IMR-90 (cell line): Measurements from ENCODE around the gene SCYGR1. TPM values are rescaled to one million over a fixed set of nuclear protein-coding genes. Genes with fewer than 3 reads are reported as not detected.

Experiments
- ATAC-seq: fragments of 200-7000 bp; cut with Tn5 transposase; 2 replicates; pipeline ENCODE4 v1.9.1; 2020; ENCODE audit warnings: low read depth, mild to moderate bottlenecking, moderate library complexity
- BruUV-seq: library from RNA; stranded (reverse); fragments of 400-500 nt; replicated peaks from 2 replicates; lab custom pipeline; 2021; lab: Mats Ljungman, UMichigan
- CTCF ChIA-PET: fragments of 300-600 bp; formaldehyde crosslinking; extraction: SDS; loops from one replicate; lab custom pipeline; 2021; ENCODE audit warnings: antibody characterized with exemption; lab: Yijun Ruan, JAX
- POLR2A ChIA-PET: fragments of 300-600 bp; sonication (Branson Sonifier 250); formaldehyde crosslinking; loops from one replicate; lab custom pipeline; 2022; ENCODE audit warnings: antibody characterized with exemption; ENCODE audit not compliant: unreplicated experiment; lab: Charles Lee
- DNase-seq: peaks from one replicate; pipeline ENCODE4 v3.0.0; 2013
- H2AFZ ChIP-seq: replicated peaks from 2 replicates; pipeline ENCODE3; 2013; ENCODE audit warnings: low read length, mild to moderate bottlenecking; ENCODE audit not compliant: poor library complexity
- H2AK5ac ChIP-seq: 2 replicates; pipeline ENCODE4 v1.6.1; 2013; ENCODE audit warnings: low read depth, low read length, inconsistent platforms
- H2AK9ac ChIP-seq: replicated peaks from 2 replicates; pipeline ENCODE3; 2013; ENCODE audit warnings: mild to moderate bottlenecking, low read depth, low read length, moderate library complexity; ENCODE audit not compliant: poor library complexity
- H2BK120ac ChIP-seq: 2 replicates; pipeline ENCODE4 v1.6.1; 2013; ENCODE audit warnings: low read depth, low read length, inconsistent platforms
- H2BK15ac ChIP-seq: 3 replicates; pipeline ENCODE4 v1.6.1; 2013; ENCODE audit warnings: low read depth, low read length, inconsistent platforms
- H2BK20ac ChIP-seq: 2 replicates; pipeline ENCODE4 v1.6.1; 2013; ENCODE audit warnings: low read depth, mild to moderate bottlenecking, inconsistent platforms, low read length, moderate library complexity
- H2BK5ac ChIP-seq: 2 replicates; pipeline ENCODE4 v1.6.1; 2013; ENCODE audit warnings: mild to moderate bottlenecking, low read depth, low read length, inconsistent platforms; ENCODE audit not compliant: poor library complexity, severe bottlenecking
- H3K14ac ChIP-seq: replicated peaks from 2 replicates; pipeline ENCODE4 v1.6.1; 2013; ENCODE audit warnings: low read depth, low read length, inconsistent platforms
- H3K18ac ChIP-seq: 2 replicates; pipeline ENCODE4 v1.6.1; 2013; ENCODE audit warnings: low read depth, low read length, control low read depth
- H3K23ac ChIP-seq: 2 replicates; pipeline ENCODE4 v1.6.1; 2013; ENCODE audit warnings: low read depth, low read length, inconsistent platforms
- H3K27ac ChIP-seq: 2 replicates; pipeline ENCODE4 v1.5.1; 2013; ENCODE audit warnings: mild to moderate bottlenecking, control low read depth, low read length; ENCODE audit not compliant: insufficient read depth
- H3K27me3 ChIP-seq: 2 replicates; pipeline ENCODE4 v1.6.1; 2013; ENCODE audit warnings: low read length; ENCODE audit not compliant: control insufficient read depth, insufficient read depth
- H3K36me3 ChIP-seq: 2 replicates; pipeline ENCODE4 v1.6.1; 2013; ENCODE audit warnings: low read length, mixed read lengths; ENCODE audit not compliant: control insufficient read depth, insufficient read depth
- H3K4ac ChIP-seq: 2 replicates; pipeline ENCODE4 v1.6.1; 2013; ENCODE audit warnings: low read depth, low read length, inconsistent platforms
- H3K4me1 ChIP-seq: 2 replicates; pipeline ENCODE4 v1.6.1; 2013; ENCODE audit warnings: low read length, mixed read lengths; ENCODE audit not compliant: control insufficient read depth, insufficient read depth
- H3K4me2 ChIP-seq: 2 replicates; pipeline ENCODE4 v1.6.1; 2013; ENCODE audit warnings: low read depth, mild to moderate bottlenecking, control low read depth, low read length, moderate library complexity
- H3K4me3 ChIP-seq: 2 replicates; pipeline ENCODE4 v1.5.1; 2013; ENCODE audit warnings: low read depth, mild to moderate bottlenecking, control low read depth, low read length, moderate library complexity; ENCODE audit not compliant: insufficient read depth
- H3K56ac ChIP-seq: 2 replicates; pipeline ENCODE4 v1.6.1; 2013; ENCODE audit warnings: low read length, inconsistent platforms; ENCODE audit not compliant: insufficient read depth; ENCODE audit errors: extremely low read depth
- H3K79me1 ChIP-seq, 2 experiments: 2 replicates each; pipeline ENCODE4 v1.6.1; 2013; ENCODE audit warnings: low read length in 2 of 2, inconsistent platforms in 1 of 2, low read depth in 1 of 2
- H3K9ac ChIP-seq: 2 replicates; pipeline ENCODE4 v1.6.1; 2013; ENCODE audit warnings: low read depth, low read length, control low read depth
- H3K9me1 ChIP-seq: 2 replicates; pipeline ENCODE4 v1.6.1; 2013; ENCODE audit warnings: low read length, inconsistent platforms; ENCODE audit not compliant: insufficient read depth
- H3K9me3 ChIP-seq: 2 replicates; pipeline ENCODE4 v1.6.1; 2013; ENCODE audit warnings: low read length; ENCODE audit not compliant: control insufficient read depth, insufficient read depth
- H4K20me1 ChIP-seq: 2 replicates; pipeline ENCODE4 v1.6.1; 2013; ENCODE audit warnings: low read length, inconsistent platforms; ENCODE audit not compliant: insufficient read depth
- H4K5ac ChIP-seq: 2 replicates; pipeline ENCODE4 v1.6.1; 2013; ENCODE audit warnings: mild to moderate bottlenecking, low read depth, low read length, control low read depth
- H4K8ac ChIP-seq, 2 experiments: 2 replicates each; pipeline ENCODE4 v1.6.1; 2013; ENCODE audit warnings: low read depth in 2 of 2, low read length in 2 of 2, control low read depth in 1 of 2, inconsistent platforms in 1 of 2
- H4K91ac ChIP-seq: 2 replicates; pipeline ENCODE4 v1.6.1; 2013; ENCODE audit warnings: low read depth, low read length, inconsistent platforms; ENCODE audit not compliant: insufficient read depth
- BHLHE40 ChIP-seq: fragments of 150-350 bp; IDR thresholded peaks from 2 replicates; pipeline ENCODE4 v1.6.1; 2016; ENCODE audit warnings: mild to moderate bottlenecking, low read depth, low read length
- CEBPB ChIP-seq: IDR thresholded peaks from 2 replicates; pipeline ENCODE4 v1.6.1; 2012; ENCODE audit warnings: low read depth, low read length, improper control_type of control experiment
- CTCF ChIP-seq: conservative IDR thresholded peaks from 2 replicates; pipeline ENCODE4 v1.5.1; 2012; ENCODE audit warnings: mild to moderate bottlenecking, low read depth, low read length, improper control_type of control experiment
- ELK1 ChIP-seq: fragments of 150-350 bp; IDR thresholded peaks from 2 replicates; pipeline ENCODE4 v1.6.1; 2016; ENCODE audit warnings: low read depth, mild to moderate bottlenecking, low read length, moderate library complexity, borderline replicate concordance
- MAFK ChIP-seq: IDR thresholded peaks from 2 replicates; pipeline ENCODE4 v1.6.1; 2012; ENCODE audit warnings: low read depth, low read length, improper control_type of control experiment
- MAZ ChIP-seq: IDR thresholded peaks from 2 replicates; pipeline ENCODE4 v1.6.1; 2012; ENCODE audit warnings: low read depth, mild to moderate bottlenecking, low read length, improper control_type of control experiment, moderate library complexity, borderline replicate concordance
- NFE2L2 ChIP-seq: fragments of 150-350 bp; IDR thresholded peaks from 2 replicates; pipeline ENCODE4 v1.6.1; 2016; ENCODE audit warnings: low read depth, mild to moderate bottlenecking, low read length
- POLR2A ChIP-seq: IDR thresholded peaks from 2 replicates; pipeline ENCODE4 v1.6.1; 2012; ENCODE audit warnings: mild to moderate bottlenecking, low read depth, low read length
- RAD21 ChIP-seq: IDR thresholded peaks from 2 replicates; pipeline ENCODE4 v1.6.1; 2012; ENCODE audit warnings: low read length, improper control_type of control experiment
- RCOR1 ChIP-seq: IDR thresholded peaks from 2 replicates; pipeline ENCODE4 v1.6.1; 2012; ENCODE audit warnings: mild to moderate bottlenecking, low read length, improper control_type of control experiment; ENCODE audit not compliant: insufficient replicate concordance
- RFX5 ChIP-seq: IDR thresholded peaks from 2 replicates; pipeline ENCODE4 v1.8.0; 2012; ENCODE audit warnings: low read depth, mild to moderate bottlenecking, low read length, moderate library complexity
- USF2 ChIP-seq: fragments of 150-350 bp; IDR thresholded peaks from 2 replicates; pipeline ENCODE4 v1.6.1; 2017; ENCODE audit warnings: mild to moderate bottlenecking, antibody characterized with exemption, low read length, low read depth
- WGBS, 2 experiments: methylation state at CpG; one replicate each; pipeline versions ENCODE4 v1.1.5 to v1.1.7; 2013; ENCODE audit warnings: missing lambda C conversion rate in 2 of 2; ENCODE audit not compliant: insufficient read length in 1 of 2; ENCODE audit errors: extremely low coverage in 2 of 2; 5-methylcytosine and 5-hydroxymethylcytosine counted together
- dilution Hi-C: fragments of 300-500 bp; cut with HindIII; formaldehyde crosslinking; loops from one replicate; pipeline ENCODE4 v1.14.3; 2018; ENCODE audit warnings: low sequenced_read_pairs; ENCODE audit not compliant: unreplicated experiment
- in situ Hi-C: fragments of 300-500 bp; cut with MboI; formaldehyde crosslinking; loops from 3 replicates; pipeline ENCODE4 v1.14.3; 2019; ENCODE audit warnings: low sequenced_read_pairs, inconsistent platforms, mixed read lengths
- intact Hi-C: fragments of 100-400 bp; cut with micrococcal nuclease; formaldehyde crosslinking; loops from 2 replicates; pipeline ENCODE4 v1.10.0; 2022
- polyA plus RNA-seq, 3 experiments: library from polyadenylated mRNA; depleted of rRNA; stranded (reverse); fragments of >200 nt; gene quantifications; 2 replicates each; pipeline ENCODE4 v1.2.3, GENCODE V29; 2012; ENCODE audit warnings: low replicate concordance in 1 of 3
- total RNA-seq: library from RNA; depleted of rRNA; stranded (reverse); fragments of >200 nt; gene quantifications from 2 replicates; pipeline ENCODE4 v1.2.3, GENCODE V29; 2012

Gene SCYGR1
- total and polyA plus RNA-seq, 2 of the 4 experiments (the other 2 are of a cell fraction): not detected

- TF ChIP-seq USF2: no peak
- TF ChIP-seq POLR2A: no peak
- TF ChIP-seq RCOR1: no peak
Observed at GRCh38 chr2:227374158-227374557, 13.6 kb downstream of the SCYGR1 start (continued).

- Histone ChIP-seq H3K9ac (no peak overlapping the region), H3K4me2 (no peak overlapping the region), H3K79me1 (no peaks in the 10 kb centered on the region), H2BK120ac (peak overlapping the region; percentile 25; the same call in 1 of the 2 replicates), H2AK5ac (no peak overlapping the region), H3K27me3 (no peaks in the 10 kb centered on the region), H3K18ac (peak overlapping the region; percentile 42; the same call in 1 of the 2 replicates), H4K8ac (no peak overlapping the region), H3K4ac (no peak overlapping the region), H3K23ac (no peak overlapping the region), H3K4me1 (peaks cover 10% of the 10 kb centered on the region), H3K4me3 (no peak overlapping the region), H4K5ac (no peak overlapping the region), H3K56ac (no peak overlapping the region), H2AK9ac (no peak overlapping the region), H3K9me3 (no peaks in the 10 kb centered on the region), H2BK15ac (peak overlapping the region; percentile 72; the same call in 1 of the 3 replicates), H3K14ac (no peak overlapping the region), H2BK20ac (peak overlapping the region; percentile 21; the same call in 1 of the 2 replicates), H2BK5ac (no peak overlapping the region), H3K36me3 (no peaks in the 10 kb centered on the region), H4K91ac (peak overlapping the region; percentile 59; the same call in 1 of the 2 replicates), H2AFZ (no peak overlapping the region), H4K20me1 (no peaks in the 10 kb centered on the region), H3K27ac (no peak overlapping the region), H3K9me1 (peaks cover 4% of the 10 kb centered on the region; the same call in 1 of the 2 replicates)
- intact Hi-C loops: no loop called here
- DNase-seq (no peak), ATAC-seq (no peak)
- POLR2A ChIA-PET: no interaction called here
- in situ Hi-C loops: no loop called here
- dilution Hi-C loops: no loop called here
- no TSS peak for BruUV-seq
- no CpG with 5 or more reads among the region's 10 CpGs for WGBS, 2 experiments
- CTCF ChIA-PET: interaction anchor here (0.8 to 1.1 kb wide), 2 partner anchors 9 to 34 kb away, joined by 3 read pairs; no protein-coding TSS in a partner anchor
- no peak for TF ChIP-seq USF2
- no peak for TF ChIP-seq MAFK
- TF ChIP-seq RFX5: no peak
- TF ChIP-seq MAZ: no peak
- TF ChIP-seq BHLHE40: no peak
- TF ChIP-seq RAD21: no peak
- TF ChIP-seq CEBPB: no peak
- no peak for TF ChIP-seq RCOR1
- no peak for TF ChIP-seq ELK1
- no peak for TF ChIP-seq CTCF
- TF ChIP-seq NFE2L2: no peak
Observed at GRCh38 chr2:227373389-227373788, 14.4 kb downstream of the SCYGR1 start.
